IMR-90 (cell line): ENCODE results near the gene SDHAF3. TPM values are rescaled to one million over a fixed set of nuclear protein-coding genes. Genes with fewer than 3 reads are reported as not detected.

Experiments used
- ATAC-seq: fragments of 200-7000 bp; cut with Tn5 transposase; 2 replicates; pipeline ENCODE4 v1.9.1; 2020; ENCODE audit warnings: low read depth, mild to moderate bottlenecking, moderate library complexity
- BruUV-seq: library from RNA; stranded (reverse); fragments of 400-500 nt; replicated peaks from 2 replicates; lab custom pipeline; 2021; lab: Mats Ljungman, UMichigan
- CTCF ChIA-PET: fragments of 300-600 bp; formaldehyde crosslinking; extraction: SDS; loops from one replicate; lab custom pipeline; 2021; ENCODE audit warnings: antibody characterized with exemption; lab: Yijun Ruan, JAX
- POLR2A ChIA-PET: fragments of 300-600 bp; sonication (Branson Sonifier 250); formaldehyde crosslinking; loops from one replicate; lab custom pipeline; 2022; ENCODE audit warnings: antibody characterized with exemption; ENCODE audit not compliant: unreplicated experiment; lab: Charles Lee
- DNase-seq: peaks from one replicate; pipeline ENCODE4 v3.0.0; 2013
- H2AFZ ChIP-seq: replicated peaks from 2 replicates; pipeline ENCODE3; 2013; ENCODE audit warnings: low read length, mild to moderate bottlenecking; ENCODE audit not compliant: poor library complexity
- H2AK5ac ChIP-seq: 2 replicates; pipeline ENCODE4 v1.6.1; 2013; ENCODE audit warnings: low read depth, low read length, inconsistent platforms
- H2AK9ac ChIP-seq: replicated peaks from 2 replicates; pipeline ENCODE3; 2013; ENCODE audit warnings: mild to moderate bottlenecking, low read depth, low read length, moderate library complexity; ENCODE audit not compliant: poor library complexity
- H2BK120ac ChIP-seq: 2 replicates; pipeline ENCODE4 v1.6.1; 2013; ENCODE audit warnings: low read depth, low read length, inconsistent platforms
- H2BK15ac ChIP-seq: 3 replicates; pipeline ENCODE4 v1.6.1; 2013; ENCODE audit warnings: low read depth, low read length, inconsistent platforms
- H2BK20ac ChIP-seq: 2 replicates; pipeline ENCODE4 v1.6.1; 2013; ENCODE audit warnings: low read depth, mild to moderate bottlenecking, inconsistent platforms, low read length, moderate library complexity
- H2BK5ac ChIP-seq: 2 replicates; pipeline ENCODE4 v1.6.1; 2013; ENCODE audit warnings: mild to moderate bottlenecking, low read depth, low read length, inconsistent platforms; ENCODE audit not compliant: poor library complexity, severe bottlenecking
- H3K14ac ChIP-seq: replicated peaks from 2 replicates; pipeline ENCODE4 v1.6.1; 2013; ENCODE audit warnings: low read depth, low read length, inconsistent platforms
- H3K18ac ChIP-seq: 2 replicates; pipeline ENCODE4 v1.6.1; 2013; ENCODE audit warnings: low read depth, low read length, control low read depth
- H3K23ac ChIP-seq: 2 replicates; pipeline ENCODE4 v1.6.1; 2013; ENCODE audit warnings: low read depth, low read length, inconsistent platforms
- H3K27ac ChIP-seq: 2 replicates; pipeline ENCODE4 v1.5.1; 2013; ENCODE audit warnings: mild to moderate bottlenecking, control low read depth, low read length; ENCODE audit not compliant: insufficient read depth
- H3K27me3 ChIP-seq: 2 replicates; pipeline ENCODE4 v1.6.1; 2013; ENCODE audit warnings: low read length; ENCODE audit not compliant: control insufficient read depth, insufficient read depth
- H3K36me3 ChIP-seq: 2 replicates; pipeline ENCODE4 v1.6.1; 2013; ENCODE audit warnings: low read length, mixed read lengths; ENCODE audit not compliant: control insufficient read depth, insufficient read depth
- H3K4ac ChIP-seq: 2 replicates; pipeline ENCODE4 v1.6.1; 2013; ENCODE audit warnings: low read depth, low read length, inconsistent platforms
- H3K4me1 ChIP-seq: 2 replicates; pipeline ENCODE4 v1.6.1; 2013; ENCODE audit warnings: low read length, mixed read lengths; ENCODE audit not compliant: control insufficient read depth, insufficient read depth
- H3K4me2 ChIP-seq: 2 replicates; pipeline ENCODE4 v1.6.1; 2013; ENCODE audit warnings: low read depth, mild to moderate bottlenecking, control low read depth, low read length, moderate library complexity
- H3K4me3 ChIP-seq: 2 replicates; pipeline ENCODE4 v1.5.1; 2013; ENCODE audit warnings: low read depth, mild to moderate bottlenecking, control low read depth, low read length, moderate library complexity; ENCODE audit not compliant: insufficient read depth
- H3K56ac ChIP-seq: 2 replicates; pipeline ENCODE4 v1.6.1; 2013; ENCODE audit warnings: low read length, inconsistent platforms; ENCODE audit not compliant: insufficient read depth; ENCODE audit errors: extremely low read depth
- H3K79me1 ChIP-seq, 2 experiments: 2 replicates each; pipeline ENCODE4 v1.6.1; 2013; ENCODE audit warnings: low read length in 2 of 2, inconsistent platforms in 1 of 2, low read depth in 1 of 2
- H3K9ac ChIP-seq: 2 replicates; pipeline ENCODE4 v1.6.1; 2013; ENCODE audit warnings: low read depth, low read length, control low read depth
- H3K9me1 ChIP-seq: 2 replicates; pipeline ENCODE4 v1.6.1; 2013; ENCODE audit warnings: low read length, inconsistent platforms; ENCODE audit not compliant: insufficient read depth
- H3K9me3 ChIP-seq: 2 replicates; pipeline ENCODE4 v1.6.1; 2013; ENCODE audit warnings: low read length; ENCODE audit not compliant: control insufficient read depth, insufficient read depth
- H4K20me1 ChIP-seq: 2 replicates; pipeline ENCODE4 v1.6.1; 2013; ENCODE audit warnings: low read length, inconsistent platforms; ENCODE audit not compliant: insufficient read depth
- H4K5ac ChIP-seq: 2 replicates; pipeline ENCODE4 v1.6.1; 2013; ENCODE audit warnings: mild to moderate bottlenecking, low read depth, low read length, control low read depth
- H4K8ac ChIP-seq, 2 experiments: 2 replicates each; pipeline ENCODE4 v1.6.1; 2013; ENCODE audit warnings: low read depth in 2 of 2, low read length in 2 of 2, control low read depth in 1 of 2, inconsistent platforms in 1 of 2
- H4K91ac ChIP-seq: 2 replicates; pipeline ENCODE4 v1.6.1; 2013; ENCODE audit warnings: low read depth, low read length, inconsistent platforms; ENCODE audit not compliant: insufficient read depth
- RCOR1 ChIP-seq: IDR thresholded peaks from 2 replicates; pipeline ENCODE4 v1.6.1; 2012; ENCODE audit warnings: mild to moderate bottlenecking, low read length, improper control_type of control experiment; ENCODE audit not compliant: insufficient replicate concordance
- WGBS, 2 experiments: methylation state at CpG; one replicate each; pipeline versions ENCODE4 v1.1.5 to v1.1.7; 2013; ENCODE audit warnings: missing lambda C conversion rate in 2 of 2; ENCODE audit not compliant: insufficient read length in 1 of 2; ENCODE audit errors: extremely low coverage in 2 of 2; 5-methylcytosine and 5-hydroxymethylcytosine counted together
- dilution Hi-C: fragments of 300-500 bp; cut with HindIII; formaldehyde crosslinking; loops from one replicate; pipeline ENCODE4 v1.14.3; 2018; ENCODE audit warnings: low sequenced_read_pairs; ENCODE audit not compliant: unreplicated experiment
- in situ Hi-C: fragments of 300-500 bp; cut with MboI; formaldehyde crosslinking; loops from 3 replicates; pipeline ENCODE4 v1.14.3; 2019; ENCODE audit warnings: low sequenced_read_pairs, inconsistent platforms, mixed read lengths
- intact Hi-C: fragments of 100-400 bp; cut with micrococcal nuclease; formaldehyde crosslinking; loops from 2 replicates; pipeline ENCODE4 v1.10.0; 2022
- polyA plus RNA-seq, 3 experiments: library from polyadenylated mRNA; depleted of rRNA; stranded (reverse); fragments of >200 nt; gene quantifications; 2 replicates each; pipeline ENCODE4 v1.2.3, GENCODE V29; 2012; ENCODE audit warnings: low replicate concordance in 1 of 3
- total RNA-seq: library from RNA; depleted of rRNA; stranded (reverse); fragments of >200 nt; gene quantifications from 2 replicates; pipeline ENCODE4 v1.2.3, GENCODE V29; 2012

The SDHAF3 gene
- total and polyA plus RNA-seq, 2 of the 4 experiments (the other 2 are of a cell fraction): 5.7 to 6.1 TPM

- Histone ChIP-seq H2BK20ac (no peak overlapping the region), H3K14ac (no peak overlapping the region), H3K9me3 (no peaks in the 10 kb centered on the region), H3K79me1 (no peaks in the 10 kb centered on the region), H2BK120ac (no peak overlapping the region), H3K56ac (no peak overlapping the region), H3K4me3 (no peak overlapping the region), H3K9ac (no peak overlapping the region), H4K91ac (no peak overlapping the region), H3K27ac (no peak overlapping the region), H4K8ac (no peak overlapping the region), H2BK5ac (no peak overlapping the region), H3K36me3 (no peaks in the 10 kb centered on the region), H4K5ac (no peak overlapping the region), H3K18ac (no peak overlapping the region), H2AK5ac (no peak overlapping the region), H2AK9ac (no peak overlapping the region), H2BK15ac (no peak overlapping the region), H3K4me2 (no peak overlapping the region), H2AFZ (no peak overlapping the region), H3K23ac (no peak overlapping the region), H4K20me1 (no peaks in the 10 kb centered on the region), H3K27me3 (no peaks in the 10 kb centered on the region), H3K4me1 (no peaks in the 10 kb centered on the region), H3K4ac (no peak overlapping the region), H3K9me1 (no peaks in the 10 kb centered on the region)
- in situ Hi-C loops: no loop called here
- no peak for TF ChIP-seq RCOR1
- intact Hi-C loops: no loop called here
- no peak for ATAC-seq
- no peak for DNase-seq
- dilution Hi-C loops: no loop called here
- WGBS, 2 experiments: no CpG with 5 or more reads among the region's 1 CpG
- ChIA-PET POLR2A (no interaction called here), CTCF (no interaction called here)
- no TSS peak for BruUV-seq
Measured at GRCh38 chr7:97090761-97091353, 26.6 kb upstream of the SDHAF3 start.
